ENCODE results near the gene RPL18A.

Gene RPL18A

DNA sequence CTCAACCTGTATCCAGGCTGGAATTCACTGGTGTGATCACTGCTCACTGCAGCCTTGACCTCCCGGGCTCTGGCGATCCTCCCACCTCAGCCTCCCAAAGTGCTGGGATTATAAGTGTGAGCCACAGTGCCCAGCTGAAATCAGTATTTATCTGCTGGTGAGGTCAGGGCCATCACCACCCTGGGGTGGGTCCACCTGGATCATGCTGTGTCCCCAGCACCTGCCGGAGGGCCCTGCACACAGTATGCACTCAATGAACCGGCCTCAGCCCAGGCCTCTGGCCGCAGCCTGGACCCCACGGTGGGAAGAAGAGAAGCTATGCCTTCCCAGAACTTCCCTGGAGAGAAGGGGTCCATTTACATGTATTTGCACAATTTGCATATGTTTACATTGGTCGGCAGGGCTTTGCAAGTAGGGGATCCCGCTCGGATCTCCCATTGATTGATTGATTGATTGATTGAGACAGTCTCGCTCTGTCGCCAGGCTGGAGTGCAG, 9.5 kb downstream of the RPL18A start:
- Histone ChIP-seq H3K27ac (ENCODE audit: low read length) (no peak overlapping the region), H3K4me2 (ENCODE audit: insufficient read depth, low read length) (no peak overlapping the region), H3K4me3 (ENCODE audit: low read depth in 1 of 2, low read length in 2 of 2) (no peak overlapping the region), H3K79me2 (ENCODE audit: insufficient read depth, low read length) (no peaks in the 10 kb centered on the region), H3K9ac (ENCODE audit: low read depth, low read length) (no peak overlapping the region), H3K4me1 (ENCODE audit: insufficient read depth, low read length) (no peaks in the 10 kb centered on the region), H3K9me3 (ENCODE audit: insufficient read depth, low read length, severe bottlenecking) (no peaks in the 10 kb centered on the region), H3K27me3 (ENCODE audit: insufficient read depth, low read length, poor library complexity) (no peaks in the 10 kb centered on the region), H4K20me1 (ENCODE audit: insufficient read depth, low read length) (peaks cover 9% of the 10 kb centered on the region), H2AFZ (ENCODE audit: low read depth, low read length) (no peak overlapping the region), H3K36me3 (ENCODE audit: insufficient read depth, low read length) (peaks cover 6% of the 10 kb centered on the region)
- TF ChIP-seq EZH2 (IDR thresholded peaks at IDR 0.05; ENCODE audit: borderline replicate concordance, low read depth, low read length, severe bottlenecking) = no peak
- TF ChIP-seq, protein P1, sequence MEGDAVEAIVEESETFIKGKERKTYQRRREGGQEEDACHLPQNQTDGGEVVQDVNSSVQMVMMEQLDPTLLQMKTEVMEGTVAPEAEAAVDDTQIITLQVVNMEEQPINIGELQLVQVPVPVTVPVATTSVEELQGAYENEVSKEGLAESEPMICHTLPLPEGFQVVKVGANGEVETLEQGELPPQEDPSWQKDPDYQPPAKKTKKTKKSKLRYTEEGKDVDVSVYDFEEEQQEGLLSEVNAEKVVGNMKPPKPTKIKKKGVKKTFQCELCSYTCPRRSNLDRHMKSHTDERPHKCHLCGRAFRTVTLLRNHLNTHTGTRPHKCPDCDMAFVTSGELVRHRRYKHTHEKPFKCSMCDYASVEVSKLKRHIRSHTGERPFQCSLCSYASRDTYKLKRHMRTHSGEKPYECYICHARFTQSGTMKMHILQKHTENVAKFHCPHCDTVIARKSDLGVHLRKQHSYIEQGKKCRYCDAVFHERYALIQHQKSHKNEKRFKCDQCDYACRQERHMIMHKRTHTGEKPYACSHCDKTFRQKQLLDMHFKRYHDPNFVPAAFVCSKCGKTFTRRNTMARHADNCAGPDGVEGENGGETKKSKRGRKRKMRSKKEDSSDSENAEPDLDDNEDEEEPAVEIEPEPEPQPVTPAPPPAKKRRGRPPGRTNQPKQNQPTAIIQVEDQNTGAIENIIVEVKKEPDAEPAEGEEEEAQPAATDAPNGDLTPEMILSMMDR (IDR thresholded peaks at IDR 0.05; ENCODE audit: borderline replicate concordance, extremely low read depth, low read length, poor library complexity, severe bottlenecking) = no peak
- no peak for DNase-seq
- ATAC-seq (ENCODE audit: insufficient read depth, low read depth) = no peak

DNA sequence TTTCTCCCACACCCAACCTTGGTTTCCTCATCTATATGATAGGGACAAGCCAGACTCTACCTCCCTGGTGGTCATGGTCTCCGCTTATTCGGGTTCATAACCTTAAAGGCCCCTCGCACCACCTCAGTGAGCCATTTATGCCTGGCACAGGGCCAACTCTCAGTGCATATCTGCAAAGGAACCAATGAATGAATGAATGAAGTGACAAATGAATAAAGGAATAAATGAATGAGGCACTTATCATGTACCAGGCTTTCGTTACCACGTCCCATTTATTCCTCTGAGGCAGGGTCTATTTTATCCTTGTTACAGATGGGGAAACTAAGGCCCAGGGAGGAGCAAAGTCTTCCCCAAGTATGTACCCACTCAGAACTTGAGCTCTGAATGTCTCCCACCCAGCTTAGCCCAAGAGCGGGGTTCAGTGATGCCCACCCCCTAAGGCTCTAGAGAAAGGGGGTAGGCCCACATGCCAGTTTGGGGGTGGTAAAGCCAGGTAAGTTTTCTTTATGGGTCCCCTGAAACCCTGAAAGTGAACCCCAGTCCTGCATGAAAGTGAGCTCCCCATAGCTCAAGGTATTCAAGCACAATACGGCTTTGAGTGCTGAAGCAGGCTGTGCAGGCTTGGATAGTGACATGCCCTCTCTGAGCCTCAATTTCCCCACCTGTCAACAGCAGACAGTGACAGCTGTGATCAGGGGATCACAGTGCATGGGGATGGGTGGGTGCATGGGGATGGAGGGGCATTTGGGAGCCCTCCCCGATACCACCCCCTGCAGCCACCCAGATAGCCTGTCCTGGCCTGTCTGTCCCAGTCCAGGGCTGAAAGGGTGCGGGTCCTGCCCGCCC, 11.5 kb downstream of the RPL18A start:
- H2AFZ ChIP-seq (ENCODE audit: low read depth, low read length) = no peak overlapping the region
- H3K27me3 ChIP-seq (ENCODE audit: insufficient read depth, low read length, poor library complexity) = no peaks in the 10 kb centered on the region
- DNase-seq (no peak), ATAC-seq (ENCODE audit: insufficient read depth, low read depth) (0 out of 3 replicates have a peak, but pooled peaks have one; percentile 10)
- H3K9me3 ChIP-seq (ENCODE audit: insufficient read depth, low read length, severe bottlenecking) = no peaks in the 10 kb centered on the region
- H3K9ac ChIP-seq (ENCODE audit: low read depth, low read length) = no peak overlapping the region
- H3K36me3 ChIP-seq (ENCODE audit: insufficient read depth, low read length) = no peaks in the 10 kb centered on the region
- no peak overlapping the region for H3K27ac ChIP-seq (ENCODE audit: low read length)
- TF ChIP-seq, protein P1 (IDR thresholded peaks at IDR 0.05; ENCODE audit: borderline replicate concordance, extremely low read depth, low read length, poor library complexity, severe bottlenecking) = no peak
- no peak for TF ChIP-seq EZH2 (IDR thresholded peaks at IDR 0.05; ENCODE audit: borderline replicate concordance, low read depth, low read length, severe bottlenecking)
- no peak overlapping the region for H3K4me3 ChIP-seq (ENCODE audit: low read depth in 1 of 2, low read length in 2 of 2)
- H4K20me1 ChIP-seq (ENCODE audit: insufficient read depth, low read length) = no peaks in the 10 kb centered on the region
- H3K79me2 ChIP-seq (ENCODE audit: insufficient read depth, low read length) = no peaks in the 10 kb centered on the region
- H3K4me1 ChIP-seq (ENCODE audit: insufficient read depth, low read length) = no peaks in the 10 kb centered on the region
- no peak overlapping the region for H3K4me2 ChIP-seq (ENCODE audit: insufficient read depth, low read length)

DNA sequence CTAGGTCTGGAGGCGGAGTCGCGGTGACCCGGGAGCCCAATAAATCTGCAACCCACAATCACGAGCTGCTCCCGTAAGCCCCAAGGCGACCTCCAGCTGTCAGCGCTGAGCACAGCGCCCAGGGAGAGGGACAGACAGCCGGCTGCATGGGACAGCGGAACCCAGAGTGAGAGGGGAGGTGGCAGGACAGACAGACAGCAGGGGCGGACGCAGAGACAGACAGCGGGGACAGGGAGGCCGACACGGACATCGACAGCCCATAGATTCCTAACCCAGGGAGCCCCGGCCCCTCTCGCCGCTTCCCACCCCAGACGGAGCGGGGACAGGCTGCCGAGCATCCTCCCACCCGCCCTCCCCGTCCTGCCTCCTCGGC, 12.2 kb downstream of the RPL18A start, which contains the start of gene SLC5A5:
Gene SLC5A5 (plus strand): TSS at position 68 of the 373 bp plus-strand sequence. CDS start 375 bp downstream, outside the sequence.
- ATAC-seq (ENCODE audit: insufficient read depth, low read depth) (0 out of 3 replicates have a peak, but pooled peaks have one; percentile 33), DNase-seq (no peak)
- Histone ChIP-seq H3K79me2 (ENCODE audit: insufficient read depth, low read length) (no peaks in the 10 kb centered on the region), H3K9ac (ENCODE audit: low read depth, low read length) (no peak within 1 kb of the TSS), H3K4me3 (ENCODE audit: low read depth in 1 of 2, low read length in 2 of 2) (no peak within 1 kb of the TSS), H4K20me1 (ENCODE audit: insufficient read depth, low read length) (no peaks in the 10 kb centered on the region), H3K4me1 (ENCODE audit: insufficient read depth, low read length) (no peaks in the 10 kb centered on the region), H3K4me2 (ENCODE audit: insufficient read depth, low read length) (no peak within 1 kb of the TSS), H2AFZ (ENCODE audit: low read depth, low read length) (no peak within 1 kb of the TSS), H3K27ac (ENCODE audit: low read length) (no peak within 1 kb of the TSS), H3K9me3 (ENCODE audit: insufficient read depth, low read length, severe bottlenecking) (no peaks in the 10 kb centered on the region), H3K27me3 (ENCODE audit: insufficient read depth, low read length, poor library complexity) (no peaks in the 10 kb centered on the region), H3K36me3 (ENCODE audit: insufficient read depth, low read length) (no peaks in the 10 kb centered on the region)
- TF ChIP-seq, protein P1 (IDR thresholded peaks at IDR 0.05; ENCODE audit: borderline replicate concordance, extremely low read depth, low read length, poor library complexity, severe bottlenecking) = no peak
- TF ChIP-seq EZH2 (IDR thresholded peaks at IDR 0.05; ENCODE audit: borderline replicate concordance, low read depth, low read length, severe bottlenecking) = no peak

All from DND-41 (cell line).